ENCODE measurements around the gene PAFAH1B2.

The PAFAH1B2 gene

DNA sequence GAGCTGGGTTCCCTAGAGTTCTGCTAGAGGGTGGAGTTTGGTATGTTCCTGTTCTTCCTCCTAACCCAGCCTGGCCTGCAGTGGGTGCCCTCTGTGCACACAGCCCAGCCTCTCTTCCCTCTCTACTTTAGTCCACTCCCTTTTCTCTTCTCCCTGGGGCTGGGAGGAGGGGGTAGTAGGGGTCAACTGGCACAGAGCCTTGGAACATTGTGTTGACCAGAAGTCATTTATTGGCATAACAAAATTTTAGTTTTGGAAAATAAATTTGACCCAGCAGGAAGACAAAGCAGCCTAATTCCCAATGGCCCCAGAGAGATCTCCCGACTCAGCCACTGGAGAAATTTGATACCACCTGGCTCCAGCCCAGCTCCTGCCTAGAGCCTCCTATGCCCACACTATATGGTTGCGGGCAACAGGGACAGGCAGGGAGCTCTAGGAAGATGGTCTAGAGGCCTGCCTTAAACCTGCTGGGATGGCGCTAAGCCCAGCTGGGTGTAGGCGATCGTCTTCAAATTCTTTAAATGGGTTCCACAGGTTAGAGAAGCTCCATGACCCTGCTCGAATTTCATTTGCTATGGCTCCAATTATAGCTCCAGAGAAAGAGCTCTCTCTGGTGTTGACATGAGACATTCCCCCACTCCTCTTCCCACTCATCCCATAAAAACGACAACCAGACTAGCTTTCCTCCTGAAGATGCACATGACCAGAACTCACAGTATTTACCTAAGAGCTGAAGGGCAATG, 77.9 kb downstream of the PAFAH1B2 start:
- DNase-seq (ENCODE audit: low read depth), result no peak

DNA sequence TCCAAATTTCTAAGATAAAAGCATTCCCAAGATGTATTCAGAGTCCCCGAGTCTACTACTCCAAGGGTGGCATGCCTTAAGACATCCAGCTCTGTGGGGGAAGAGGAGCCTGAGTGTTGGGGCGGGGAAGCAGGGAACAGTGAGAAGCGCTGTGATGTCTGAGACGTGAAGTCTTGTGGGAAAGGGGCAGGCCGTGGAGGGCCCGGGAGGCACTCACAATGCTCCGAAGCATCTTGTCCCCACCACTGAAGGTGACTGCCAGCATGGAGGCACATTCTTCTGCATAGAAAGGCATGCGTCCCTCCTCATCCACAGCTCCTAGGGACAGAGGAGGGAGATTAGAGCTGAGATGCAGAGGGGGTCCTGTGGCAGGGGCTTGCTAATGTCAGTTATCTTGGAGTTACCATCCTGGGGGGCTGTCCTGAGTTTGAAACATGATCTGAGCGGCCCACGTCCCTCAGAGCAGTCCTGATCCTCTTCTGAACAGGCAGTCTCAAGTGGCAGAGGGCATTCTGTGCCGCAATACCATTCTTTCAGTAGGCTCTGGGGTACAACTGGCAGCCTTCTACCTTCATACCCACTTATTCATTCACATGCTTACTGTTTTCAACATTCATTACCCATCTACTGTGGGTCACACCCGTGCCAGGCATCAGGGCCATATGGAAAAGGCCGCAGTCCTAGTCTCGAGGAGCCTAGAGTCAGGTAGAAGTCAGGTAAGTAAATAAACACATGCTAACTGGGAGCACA, 79.1 kb downstream of the PAFAH1B2 start:
- DNase-seq (ENCODE audit: low read depth), result no peak

DNA sequence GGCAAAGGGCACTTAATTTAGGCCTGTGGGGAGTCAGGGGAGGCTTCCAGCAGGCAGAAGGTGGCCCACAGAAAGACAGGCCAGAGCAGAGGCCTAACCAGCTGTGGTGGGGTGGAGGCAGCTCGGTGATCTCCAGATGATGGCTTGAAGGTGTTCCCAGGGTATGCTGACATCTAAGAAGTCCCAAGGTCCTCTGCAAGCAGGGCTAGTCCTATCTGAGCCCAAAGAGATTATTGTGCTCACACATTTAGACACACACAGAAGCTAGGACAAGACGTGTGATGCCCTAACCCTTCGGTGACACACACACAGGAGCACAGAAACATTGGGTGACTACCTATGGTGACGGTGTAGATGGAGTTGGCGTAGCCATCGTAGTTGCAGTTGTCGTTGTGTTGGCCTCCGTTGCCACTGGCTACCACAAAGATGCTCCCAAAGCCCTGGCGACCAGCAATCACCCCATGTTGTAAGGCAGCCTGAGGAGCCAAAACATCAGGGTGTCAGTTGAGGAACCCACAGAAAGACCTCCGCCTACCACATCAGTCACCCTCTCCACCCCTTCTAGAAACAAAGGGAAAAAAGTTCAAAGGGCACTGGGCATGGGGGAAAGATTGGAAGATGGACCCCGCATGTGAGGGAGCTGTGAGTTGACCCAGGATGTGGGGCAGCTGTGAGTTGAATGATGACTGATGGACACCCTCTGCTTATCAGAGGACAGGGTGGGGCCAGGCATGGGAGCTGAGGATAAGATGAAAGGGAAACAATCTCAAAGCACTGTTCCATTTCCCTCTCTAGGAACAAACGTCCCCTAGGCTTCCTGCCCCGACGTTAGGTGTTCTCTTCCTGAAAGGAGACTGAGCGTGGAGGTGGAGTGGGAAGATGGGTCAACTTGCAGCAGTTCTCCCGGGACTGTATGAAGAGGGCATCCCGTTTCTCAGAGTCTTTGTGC, 79.9 kb downstream of the PAFAH1B2 start:
- DNase-seq (ENCODE audit: low read depth), result no peak

DNA sequence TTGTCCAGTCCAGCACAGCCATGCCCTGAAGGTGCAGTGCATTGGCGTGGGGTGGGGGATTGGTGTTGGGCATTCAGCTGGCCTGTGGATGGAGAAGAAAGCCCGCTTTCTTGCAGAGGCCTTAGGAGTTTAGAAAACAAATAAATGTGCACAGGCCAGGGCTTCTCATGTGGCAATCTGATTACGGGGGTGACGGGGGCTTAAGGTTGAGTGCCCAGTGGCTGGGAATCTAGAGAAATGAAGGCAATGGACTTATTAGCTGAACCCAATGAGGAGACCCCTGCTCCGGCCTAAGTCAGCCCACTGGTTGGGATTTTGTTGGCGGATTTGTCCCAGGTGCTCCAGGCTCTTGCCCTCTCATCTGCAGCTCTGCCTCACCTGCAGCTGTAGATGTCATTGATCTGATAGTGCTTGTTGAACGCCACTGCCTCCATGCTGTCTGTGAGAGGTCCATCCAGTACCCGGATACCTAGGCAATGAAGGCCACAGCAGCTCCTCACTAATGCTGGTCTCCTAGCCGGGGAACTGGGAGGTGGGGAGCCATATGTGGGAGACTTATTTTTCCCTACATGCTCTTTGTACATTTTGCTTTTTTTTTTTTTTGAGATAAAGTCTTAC, 81.6 kb downstream of the PAFAH1B2 start:
- DNase-seq (ENCODE audit: low read depth), result no peak

All from activated T-helper 1 cell treated with Interleukin-2 at 50 U/mL for 16 hours (primary cell).